ENCODE results near the gene HRNR.

DNA sequence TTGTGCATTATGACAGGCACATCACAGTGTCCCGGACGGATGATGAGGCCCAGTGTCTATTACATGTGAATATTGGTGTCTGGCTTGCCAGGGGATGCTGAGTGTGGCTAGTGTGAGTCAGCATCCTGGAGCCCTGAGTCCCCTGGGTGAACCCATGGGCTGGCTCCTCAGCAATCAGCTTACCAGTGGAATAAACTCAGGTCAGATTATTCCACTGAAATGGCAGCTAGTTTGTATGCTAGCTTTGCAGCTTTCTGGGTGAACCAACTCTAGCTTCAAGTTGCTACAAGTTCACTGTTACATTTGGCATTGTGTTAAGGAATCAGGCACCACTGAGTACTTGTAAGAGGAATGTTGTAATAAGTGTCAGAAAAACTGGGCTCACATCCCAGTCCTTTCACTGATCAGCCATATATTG, 41.0 kb downstream of the HRNR start:
- TF ChIP-seq CTCF (IDR thresholded peaks at IDR 0.05; ENCODE audit: low read depth, low read length, missing input control) (no peak), ZBTB33 (IDR thresholded peaks at IDR 0.05) (no peak), GABPA (IDR thresholded peaks at IDR 0.05 in 1 of 2, conservative IDR thresholded peaks at IDR 0.05 in 1 of 2) (no peak), TAF1 (conservative IDR thresholded peaks at IDR 0.05) (no peak), EGR1 (IDR thresholded peaks at IDR 0.05; ENCODE audit: low read depth in 2 of 2) (no peak), RAD21 (IDR thresholded peaks at IDR 0.05) (no peak), JUND (IDR thresholded peaks at IDR 0.05) (no peak)
- TF ChIP-seq, protein P1, sequence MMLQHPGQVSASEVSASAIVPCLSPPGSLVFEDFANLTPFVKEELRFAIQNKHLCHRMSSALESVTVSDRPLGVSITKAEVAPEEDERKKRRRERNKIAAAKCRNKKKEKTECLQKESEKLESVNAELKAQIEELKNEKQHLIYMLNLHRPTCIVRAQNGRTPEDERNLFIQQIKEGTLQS (IDR thresholded peaks at IDR 0.05) = no peak

Measured in liver (tissue), 3 donors.